Panc1 (cell line): ENCODE results near the gene MAN2A2. TPM values are rescaled to one million over a fixed set of nuclear protein-coding genes. Genes with fewer than 3 reads are reported as not detected.

Source experiments
- ATAC-seq: fragments of 200-7000 bp; cut with Tn5 transposase; 2 replicates; pipeline ENCODE4 v1.9.1; 2020; ENCODE audit warnings: mild to moderate bottlenecking, moderate library complexity
- BruUV-seq: library from RNA; stranded (reverse); fragments of 400-500 nt; replicated peaks from 2 replicates; lab custom pipeline; 2021; lab: Mats Ljungman, UMichigan
- CTCF ChIA-PET: fragments of 300-600 bp; sonication (Branson Sonifier 250); formaldehyde crosslinking; loops from one replicate; lab custom pipeline; 2022; ENCODE audit warnings: antibody characterized with exemption; lab: Charles Lee
- POLR2A ChIA-PET: fragments of 300-600 bp; sonication (Branson Sonifier 250); formaldehyde crosslinking; loops from one replicate; lab custom pipeline; 2022; ENCODE audit warnings: antibody characterized with exemption; lab: Charles Lee
- DNase-seq: peaks from one replicate; pipeline ENCODE4 v3.0.0-alpha.2; 2010; ENCODE audit warnings: low read depth, low spot score
- H3K27ac ChIP-seq: 2 replicates; pipeline ENCODE4 v1.5.1; 2011; ENCODE audit warnings: mild to moderate bottlenecking, low read length, inconsistent platforms
- H3K27me3 ChIP-seq: fragments of 200-500 bp; sonication (Bioruptor generic); 2 replicates; pipeline ENCODE4 v1.6.0; 2014; ENCODE audit warnings: low read length, inconsistent platforms; ENCODE audit not compliant: control insufficient read depth, insufficient read depth
- H3K36me3 ChIP-seq: fragments of 200-500 bp; sonication (Bioruptor generic); 2 replicates; pipeline ENCODE4 v1.5.1; 2014; ENCODE audit warnings: inconsistent platforms, mild to moderate bottlenecking, low read length, moderate library complexity; ENCODE audit not compliant: control insufficient read depth, insufficient read depth
- H3K4me1 ChIP-seq: 2 replicates; pipeline ENCODE4 v1.5.1; 2011; ENCODE audit warnings: inconsistent platforms, mild to moderate bottlenecking, low read length, moderate library complexity; ENCODE audit not compliant: control insufficient read depth, insufficient read depth
- H3K4me3 ChIP-seq, 2 experiments: 2 replicates each; pipeline ENCODE4 v1.5.1; 2011 to 2012; ENCODE audit warnings: low read depth in 2 of 2, low read length in 2 of 2, mild to moderate bottlenecking in 2 of 2, inconsistent platforms in 1 of 2, moderate library complexity in 1 of 2
- H3K9me3 ChIP-seq: fragments of 200-500 bp; sonication (Bioruptor generic); 2 replicates; pipeline ENCODE4 v1.5.1; 2014; ENCODE audit warnings: low read depth, mild to moderate bottlenecking, inconsistent platforms, low read length, moderate library complexity; ENCODE audit not compliant: control insufficient read depth, insufficient read depth
- POLR2AphosphoS5 ChIP-seq: IDR thresholded peaks from 2 replicates; pipeline ENCODE4 v1.6.1; 2012; ENCODE audit warnings: mild to moderate bottlenecking, low read depth, low read length, moderate library complexity
- SIN3A ChIP-seq: IDR thresholded peaks from 2 replicates; pipeline ENCODE4 v1.6.1; 2012; ENCODE audit warnings: low read depth, mild to moderate bottlenecking, low read length, moderate library complexity, borderline replicate concordance; ENCODE audit not compliant: insufficient read depth
- TCF7L2 ChIP-seq: IDR thresholded peaks from 2 replicates; pipeline ENCODE4 v1.6.1; 2011; ENCODE audit warnings: mild to moderate bottlenecking, low read depth, low read length, inconsistent platforms
- in situ Hi-C: cut with HindIII; loops from 2 replicates; pipeline ENCODE4 v1.10.0; 2016; ENCODE audit warnings: low sequenced_read_pairs, low pct_unique_long_range_greater_than_20kb
- intact Hi-C: fragments of 100-400 bp; cut with micrococcal nuclease; formaldehyde crosslinking; loops from one replicate; pipeline ENCODE4 v1.10.0; 2022; ENCODE audit not compliant: unreplicated experiment
- total RNA-seq: library from RNA; stranded (reverse); gene quantifications from one replicate; pipeline ENCODE4 v1.2.1, GENCODE V29; 2021; ENCODE audit not compliant: unreplicated experiment
- TF ChIP-seq, protein P1 (sequence below): fragments of 450-650 bp; IDR thresholded peaks from 2 replicates; pipeline ENCODE4 v1.5.1; 2017; ENCODE audit warnings: mild to moderate bottlenecking
- TF ChIP-seq, protein P2 (sequence below), 2 experiments: IDR thresholded peaks; 2 replicates each; pipeline ENCODE4 v1.6.1; 2011 to 2012; ENCODE audit warnings: low read depth in 2 of 2, control low read depth in 1 of 2, low read length in 1 of 2, mild to moderate bottlenecking in 1 of 2, moderate library complexity in 1 of 2; ENCODE audit not compliant: insufficient read depth in 1 of 2

Gene MAN2A2
- total RNA-seq, 1 experiment from 2014 or later = 77.2 TPM

- peak overlapping the region; percentile 72 for H3K27ac ChIP-seq
- in situ Hi-C loops = no loop called here
- intact Hi-C loops = no loop called here
- ChIA-PET POLR2A (no interaction called here), CTCF (interaction anchor here (3.1 kb wide), 1 partner anchor 28 kb away, joined by 16 read pairs; the partner anchor contains the start of gene HDDC3)
- no peaks in the 10 kb centered on the region for H3K9me3 ChIP-seq
- H3K36me3 ChIP-seq = 0 out of 2 replicates have a peak, but pooled peaks cover 5% of the 10 kb centered on the region
- BruUV-seq = no TSS peak
- DNase-seq (no peak), ATAC-seq (no peak)
- peaks cover 12% of the 10 kb centered on the region for H3K4me1 ChIP-seq
- peak overlapping the region; percentile 70 to 77 for H3K4me3 ChIP-seq
- TF ChIP-seq, protein P1, sequence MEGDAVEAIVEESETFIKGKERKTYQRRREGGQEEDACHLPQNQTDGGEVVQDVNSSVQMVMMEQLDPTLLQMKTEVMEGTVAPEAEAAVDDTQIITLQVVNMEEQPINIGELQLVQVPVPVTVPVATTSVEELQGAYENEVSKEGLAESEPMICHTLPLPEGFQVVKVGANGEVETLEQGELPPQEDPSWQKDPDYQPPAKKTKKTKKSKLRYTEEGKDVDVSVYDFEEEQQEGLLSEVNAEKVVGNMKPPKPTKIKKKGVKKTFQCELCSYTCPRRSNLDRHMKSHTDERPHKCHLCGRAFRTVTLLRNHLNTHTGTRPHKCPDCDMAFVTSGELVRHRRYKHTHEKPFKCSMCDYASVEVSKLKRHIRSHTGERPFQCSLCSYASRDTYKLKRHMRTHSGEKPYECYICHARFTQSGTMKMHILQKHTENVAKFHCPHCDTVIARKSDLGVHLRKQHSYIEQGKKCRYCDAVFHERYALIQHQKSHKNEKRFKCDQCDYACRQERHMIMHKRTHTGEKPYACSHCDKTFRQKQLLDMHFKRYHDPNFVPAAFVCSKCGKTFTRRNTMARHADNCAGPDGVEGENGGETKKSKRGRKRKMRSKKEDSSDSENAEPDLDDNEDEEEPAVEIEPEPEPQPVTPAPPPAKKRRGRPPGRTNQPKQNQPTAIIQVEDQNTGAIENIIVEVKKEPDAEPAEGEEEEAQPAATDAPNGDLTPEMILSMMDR = no peak; the same call in 1 of the 2 replicates
- TF ChIP-seq POLR2AphosphoS5 (no peak), TCF7L2 (no peak), SIN3A (no peak)
- TF ChIP-seq, protein P2, sequence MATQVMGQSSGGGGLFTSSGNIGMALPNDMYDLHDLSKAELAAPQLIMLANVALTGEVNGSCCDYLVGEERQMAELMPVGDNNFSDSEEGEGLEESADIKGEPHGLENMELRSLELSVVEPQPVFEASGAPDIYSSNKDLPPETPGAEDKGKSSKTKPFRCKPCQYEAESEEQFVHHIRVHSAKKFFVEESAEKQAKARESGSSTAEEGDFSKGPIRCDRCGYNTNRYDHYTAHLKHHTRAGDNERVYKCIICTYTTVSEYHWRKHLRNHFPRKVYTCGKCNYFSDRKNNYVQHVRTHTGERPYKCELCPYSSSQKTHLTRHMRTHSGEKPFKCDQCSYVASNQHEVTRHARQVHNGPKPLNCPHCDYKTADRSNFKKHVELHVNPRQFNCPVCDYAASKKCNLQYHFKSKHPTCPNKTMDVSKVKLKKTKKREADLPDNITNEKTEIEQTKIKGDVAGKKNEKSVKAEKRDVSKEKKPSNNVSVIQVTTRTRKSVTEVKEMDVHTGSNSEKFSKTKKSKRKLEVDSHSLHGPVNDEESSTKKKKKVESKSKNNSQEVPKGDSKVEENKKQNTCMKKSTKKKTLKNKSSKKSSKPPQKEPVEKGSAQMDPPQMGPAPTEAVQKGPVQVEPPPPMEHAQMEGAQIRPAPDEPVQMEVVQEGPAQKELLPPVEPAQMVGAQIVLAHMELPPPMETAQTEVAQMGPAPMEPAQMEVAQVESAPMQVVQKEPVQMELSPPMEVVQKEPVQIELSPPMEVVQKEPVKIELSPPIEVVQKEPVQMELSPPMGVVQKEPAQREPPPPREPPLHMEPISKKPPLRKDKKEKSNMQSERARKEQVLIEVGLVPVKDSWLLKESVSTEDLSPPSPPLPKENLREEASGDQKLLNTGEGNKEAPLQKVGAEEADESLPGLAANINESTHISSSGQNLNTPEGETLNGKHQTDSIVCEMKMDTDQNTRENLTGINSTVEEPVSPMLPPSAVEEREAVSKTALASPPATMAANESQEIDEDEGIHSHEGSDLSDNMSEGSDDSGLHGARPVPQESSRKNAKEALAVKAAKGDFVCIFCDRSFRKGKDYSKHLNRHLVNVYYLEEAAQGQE (IDR thresholded peaks at IDR 0.05; ENCODE audit: insufficient read depth in 1 of 2, low read depth in 2 of 2, low read length in 1 of 2) = no peak
- H3K27me3 ChIP-seq = no peaks in the 10 kb centered on the region
Measured at GRCh38 chr15:90903733-90904536, 833 bp downstream of the MAN2A2 start.

- intact Hi-C loops = no loop called here
- TF ChIP-seq TCF7L2 (no peak), POLR2AphosphoS5 (no peak), SIN3A (no peak)
- TF ChIP-seq, protein P2 (IDR thresholded peaks at IDR 0.05; ENCODE audit: insufficient read depth in 1 of 2, low read depth in 2 of 2, low read length in 1 of 2) = no peak
- TF ChIP-seq, protein P1 = no peak
Measured at GRCh38 chr15:90904746-90905145, 1.6 kb downstream of the MAN2A2 start.

More at GRCh38 chr15:90904746-90905145, 1.6 kb downstream of the MAN2A2 start:
- Histone ChIP-seq H3K4me3 (no peak overlapping the region), H3K36me3 (0 out of 2 replicates have a peak, but pooled peaks cover 5% of the 10 kb centered on the region), H3K27me3 (no peaks in the 10 kb centered on the region), H3K4me1 (peaks cover 12% of the 10 kb centered on the region), H3K27ac (no peak overlapping the region), H3K9me3 (no peaks in the 10 kb centered on the region)
- ATAC-seq = no peak
- POLR2A ChIA-PET = no interaction called here
- CTCF ChIA-PET = no interaction called here
- no peak for DNase-seq
- in situ Hi-C loops = no loop called here
- no TSS peak for BruUV-seq
